SK-N-SH treated with all-trans-retinoic acid at 6 μM for 48 hours (cell line): ENCODE results near the gene UTP20.

ENCODE experiments used
- BACH2 ChIP-seq: fragments of 250-450 bp; sonication (Bioruptor Pico); IDR thresholded peaks from 2 replicates; pipeline ENCODE4 v1.9.0; 2021; ENCODE audit warnings: mild to moderate bottlenecking, borderline replicate concordance
- ESRRG ChIP-seq: fragments of 250-450 bp; sonication (Bioruptor Pico); IDR thresholded peaks from 2 replicates; pipeline ENCODE4 v1.6.1; 2021; ENCODE audit warnings: mild to moderate bottlenecking
- PPARA ChIP-seq: fragments of 250-450 bp; sonication (Bioruptor Pico); IDR thresholded peaks from 2 replicates; pipeline ENCODE4 v1.5.0; 2020; ENCODE audit warnings: mild to moderate bottlenecking, borderline replicate concordance
- SNAI2 ChIP-seq: fragments of 250-450 bp; sonication (Bioruptor Pico); IDR thresholded peaks from 2 replicates; pipeline ENCODE4 v1.5.0; 2020; ENCODE audit warnings: mild to moderate bottlenecking, moderate library complexity
- ZFP30 ChIP-seq: fragments of 450-650 bp; formaldehyde crosslinking; IDR thresholded peaks from 2 replicates; pipeline ENCODE4 v1.5.0; 2022; ENCODE audit warnings: mild to moderate bottlenecking, moderate library complexity
- TF ChIP-seq, protein P1 (sequence below): fragments of 250-450 bp; sonication (Bioruptor Pico); IDR thresholded peaks from 2 replicates; pipeline ENCODE4 v1.8.0; 2020; ENCODE audit warnings: mild to moderate bottlenecking, moderate library complexity, borderline replicate concordance

DNA sequence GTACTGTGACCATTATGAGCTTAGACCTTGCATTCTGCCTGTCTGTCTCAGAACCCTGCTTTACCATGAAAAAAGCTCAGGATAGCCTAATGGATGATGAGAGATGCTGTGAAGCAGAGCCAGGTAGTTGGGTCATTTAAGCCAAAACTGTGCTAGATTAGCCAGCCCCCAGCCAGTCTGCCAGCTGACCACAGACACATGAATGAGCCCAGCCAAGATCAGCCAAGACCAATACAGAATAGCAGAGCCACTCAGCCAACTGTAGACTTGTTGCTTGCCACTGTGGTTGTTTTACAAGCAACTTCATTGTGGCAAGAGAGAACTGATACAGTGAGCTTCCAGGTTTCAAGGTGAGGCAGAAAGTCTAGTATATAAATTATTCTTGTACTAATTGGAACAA lies 12.8 kb upstream of the UTP20 start:
- TF ChIP-seq PPARA (CRISPR knock-in tag) (no peak), ESRRG (CRISPR knock-in tag) (no peak), BACH2 (CRISPR knock-in tag) (no peak), SNAI2 (CRISPR knock-in tag) (no peak), ZFP30 (no peak)
- TF ChIP-seq, protein P1, sequence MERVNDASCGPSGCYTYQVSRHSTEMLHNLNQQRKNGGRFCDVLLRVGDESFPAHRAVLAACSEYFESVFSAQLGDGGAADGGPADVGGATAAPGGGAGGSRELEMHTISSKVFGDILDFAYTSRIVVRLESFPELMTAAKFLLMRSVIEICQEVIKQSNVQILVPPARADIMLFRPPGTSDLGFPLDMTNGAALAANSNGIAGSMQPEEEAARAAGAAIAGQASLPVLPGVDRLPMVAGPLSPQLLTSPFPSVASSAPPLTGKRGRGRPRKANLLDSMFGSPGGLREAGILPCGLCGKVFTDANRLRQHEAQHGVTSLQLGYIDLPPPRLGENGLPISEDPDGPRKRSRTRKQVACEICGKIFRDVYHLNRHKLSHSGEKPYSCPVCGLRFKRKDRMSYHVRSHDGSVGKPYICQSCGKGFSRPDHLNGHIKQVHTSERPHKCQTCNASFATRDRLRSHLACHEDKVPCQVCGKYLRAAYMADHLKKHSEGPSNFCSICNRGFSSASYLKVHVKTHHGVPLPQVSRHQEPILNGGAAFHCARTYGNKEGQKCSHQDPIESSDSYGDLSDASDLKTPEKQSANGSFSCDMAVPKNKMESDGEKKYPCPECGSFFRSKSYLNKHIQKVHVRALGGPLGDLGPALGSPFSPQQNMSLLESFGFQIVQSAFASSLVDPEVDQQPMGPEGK = no peak
